Measurements from ENCODE around the gene CASQ2. TPM values are rescaled to one million over a fixed set of nuclear protein-coding genes. Genes with fewer than 3 reads are reported as not detected.
A peak's percentile ranks its signal among the peaks of the same experiment; 100 is the strongest.

CASQ2 gene
- 10 to 100 TPM in 3 of 5 donors, 1 to 10 TPM in 2; 7.0 to 41.4 (median 21.9) TPM for total RNA-seq
- 1 to 10 TPM in 2 of 3 donors, under 1 TPM in 1; 0.81 to 7.3 (median 2.0) TPM for polyA plus RNA-seq
- long read RNA-seq, donor 1, partial matches to known transcripts, result 0 of 1 reads
- long read RNA-seq, donor 1, other reads (novel, unspliced or antisense), result 0 of 1 reads
- long read RNA-seq, donor 2, result 0 reads
- long read RNA-seq, donor 3, partial matches to known transcripts, result 0 of 3 reads
- long read RNA-seq, donor 3, other reads (novel, unspliced or antisense), result 0 of 3 reads
- long read RNA-seq, donor 4, result 0 reads
- long read RNA-seq, donor 5, partial matches to known transcripts, result 0 of 2 reads
- long read RNA-seq, donor 5, other reads (novel, unspliced or antisense), result 0 of 2 reads
- long read RNA-seq, donor 6, result 0 reads
- long read RNA-seq, donor 7, result 0 reads
- long read RNA-seq, donor 8, partial matches to known transcripts, result 0 of 1 reads
- long read RNA-seq, donor 8, other reads (novel, unspliced or antisense), result 0 of 1 reads
- long read RNA-seq, donor 9, result 0 reads
- long read RNA-seq, donor 10, result 0 reads

DNA sequence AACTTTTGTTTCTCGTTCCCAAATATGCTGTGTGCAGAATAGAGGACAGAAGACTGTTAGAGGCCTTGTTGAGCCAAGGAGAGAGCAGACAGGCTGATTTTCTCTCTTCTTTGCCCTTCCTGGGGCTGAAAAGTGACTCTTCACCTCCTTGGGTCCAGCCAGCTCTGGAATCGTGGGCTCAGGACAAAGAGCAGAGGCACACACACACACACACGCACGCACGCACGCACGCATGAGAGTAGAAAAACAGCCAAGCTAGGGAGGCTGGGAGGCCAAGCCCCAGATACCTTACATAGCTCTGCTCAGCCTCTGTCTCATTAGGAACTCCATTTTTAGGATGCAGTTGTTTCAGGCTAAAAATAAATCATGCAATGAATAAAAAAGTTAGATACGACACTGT lies at the start of gene CASQ2:
TSS of gene CASQ2 (minus strand) at position 166 of the 400 bp plus-strand sequence. CDS start 173 bp downstream, outside the sequence.
- Histone ChIP-seq H3K4me1 (peaks cover 0 to 11% (median 9%) of the 10 kb centered on the region in 4 donors), H3K27me3 (no peaks in the 10 kb centered on the region), H3K27ac (peak within 1 kb of the TSS in 3 of 5 donors; percentile 59 to 88 (median 66)), H3K4me3 (peak within 1 kb of the TSS in 3 of 4 donors; percentile 16 to 30 (median 17)), H3K9me3 (no peaks in the 10 kb centered on the region), H3K36me3 (no peaks in the 10 kb centered on the region)
- intact Hi-C loops (cut with DNase I; ENCODE audit: low total_unique reads), result loop anchor here (5.0 to 10.0 kb wide), 2 partner anchors 54 to 156 kb away; no protein-coding TSS in a partner anchor
- TF ChIP-seq, protein P1, sequence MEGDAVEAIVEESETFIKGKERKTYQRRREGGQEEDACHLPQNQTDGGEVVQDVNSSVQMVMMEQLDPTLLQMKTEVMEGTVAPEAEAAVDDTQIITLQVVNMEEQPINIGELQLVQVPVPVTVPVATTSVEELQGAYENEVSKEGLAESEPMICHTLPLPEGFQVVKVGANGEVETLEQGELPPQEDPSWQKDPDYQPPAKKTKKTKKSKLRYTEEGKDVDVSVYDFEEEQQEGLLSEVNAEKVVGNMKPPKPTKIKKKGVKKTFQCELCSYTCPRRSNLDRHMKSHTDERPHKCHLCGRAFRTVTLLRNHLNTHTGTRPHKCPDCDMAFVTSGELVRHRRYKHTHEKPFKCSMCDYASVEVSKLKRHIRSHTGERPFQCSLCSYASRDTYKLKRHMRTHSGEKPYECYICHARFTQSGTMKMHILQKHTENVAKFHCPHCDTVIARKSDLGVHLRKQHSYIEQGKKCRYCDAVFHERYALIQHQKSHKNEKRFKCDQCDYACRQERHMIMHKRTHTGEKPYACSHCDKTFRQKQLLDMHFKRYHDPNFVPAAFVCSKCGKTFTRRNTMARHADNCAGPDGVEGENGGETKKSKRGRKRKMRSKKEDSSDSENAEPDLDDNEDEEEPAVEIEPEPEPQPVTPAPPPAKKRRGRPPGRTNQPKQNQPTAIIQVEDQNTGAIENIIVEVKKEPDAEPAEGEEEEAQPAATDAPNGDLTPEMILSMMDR (IDR thresholded peaks at IDR 0.05), result no peak
- peak in 1 of 4 donors; percentile 34 for TF ChIP-seq POLR2A (IDR thresholded peaks at IDR 0.05)
- peak in 2 of 3 donors; percentile 29 to 48 for TF ChIP-seq POLR2AphosphoS5 (IDR thresholded peaks at IDR 0.05)
- TF ChIP-seq EP300 (IDR thresholded peaks at IDR 0.05), result no peak
- no peak for DNase-seq
- WGBS, 5 donors, result 63 to 84% (median 77%) methylated on average over 8 of the region's 8 CpGs

DNA sequence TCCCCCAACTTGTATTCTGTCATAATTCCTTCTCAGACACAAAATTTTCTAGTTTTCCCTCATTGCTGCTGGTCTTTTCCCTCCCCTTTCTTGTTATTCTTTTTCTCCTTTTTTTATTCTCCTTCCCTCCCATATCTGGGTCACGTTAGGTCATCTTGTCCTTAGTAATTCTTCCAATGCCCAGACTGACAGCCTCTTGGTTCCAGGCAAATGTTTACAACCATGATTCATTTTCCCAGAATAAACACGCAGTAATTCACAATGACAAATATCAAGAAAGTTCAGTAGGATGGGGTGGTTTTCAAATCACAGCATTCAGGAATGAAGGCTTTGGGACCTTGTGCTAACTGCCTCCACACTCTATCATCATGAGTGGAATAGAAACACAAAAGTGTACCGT lies 47.2 kb upstream of the CASQ2 start:
- no peak overlapping the region for H3K4me3 ChIP-seq
- no peaks in the 10 kb centered on the region for H3K27me3 ChIP-seq
- H3K4me1 ChIP-seq, result peaks cover 13 to 28% (median 22%) of the 10 kb centered on the region in 4 donors
- no peaks in the 10 kb centered on the region for H3K36me3 ChIP-seq
- no peak for DNase-seq
- 16 to 35% (median 27%) methylated on average over 3 of the region's 3 CpGs for WGBS, 5 donors
- TF ChIP-seq POLR2A (IDR thresholded peaks at IDR 0.05) (no peak), EP300 (IDR thresholded peaks at IDR 0.05) (no peak), POLR2AphosphoS5 (IDR thresholded peaks at IDR 0.05) (no peak)
- TF ChIP-seq, protein P1 (IDR thresholded peaks at IDR 0.05), result no peak
- intact Hi-C loops (cut with DNase I; ENCODE audit: low total_unique reads), result no loop called here
- no peaks in the 10 kb centered on the region for H3K9me3 ChIP-seq
- H3K27ac ChIP-seq, result peak overlapping the region in 2 of 5 donors; percentile 34 to 38

DNA sequence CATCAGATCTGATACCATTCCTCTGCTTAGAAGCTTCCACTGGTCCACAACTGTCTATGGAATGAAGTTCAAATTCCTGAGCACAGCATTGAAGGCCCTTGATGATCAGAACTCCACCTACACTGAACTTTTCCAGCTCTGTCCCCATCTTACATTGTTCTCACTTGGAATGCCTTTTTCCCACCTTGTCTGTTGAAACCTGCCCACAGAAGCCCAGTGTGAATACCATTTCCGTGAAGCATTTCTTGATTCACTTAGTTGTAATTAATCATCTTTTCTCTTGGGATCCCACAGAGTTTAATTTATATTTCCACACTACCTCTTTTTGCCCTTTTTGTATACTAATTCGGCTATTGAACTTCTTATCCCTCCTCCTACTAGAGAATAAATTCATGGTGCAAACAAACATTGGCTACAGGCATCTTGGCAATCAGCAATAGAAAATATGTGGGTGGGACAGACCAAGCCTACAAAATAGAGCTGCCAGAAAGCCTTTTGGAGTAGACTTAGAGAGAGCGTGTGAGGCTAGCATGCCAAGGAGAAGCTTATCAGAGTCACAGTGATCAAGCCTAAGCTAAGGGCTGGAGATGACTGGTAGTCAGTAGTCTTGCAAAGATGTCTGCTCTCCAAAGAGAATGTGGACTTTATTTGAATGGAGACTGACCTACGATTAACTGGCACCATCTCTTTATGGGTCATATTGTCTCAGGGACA lies 46.3 kb upstream of the CASQ2 start:
- TF ChIP-seq, protein P1 (IDR thresholded peaks at IDR 0.05), result no peak
- no peak for TF ChIP-seq EP300 (IDR thresholded peaks at IDR 0.05)
- TF ChIP-seq POLR2AphosphoS5 (IDR thresholded peaks at IDR 0.05), result peak in 2 of 3 donors; percentile 28 to 53
- H3K4me3 ChIP-seq, result no peak overlapping the region
- H3K4me1 ChIP-seq, result peaks cover 18 to 37% (median 29%) of the 10 kb centered on the region in 4 donors
- no peaks in the 10 kb centered on the region for H3K9me3 ChIP-seq
- no peaks in the 10 kb centered on the region for H3K27me3 ChIP-seq
- intact Hi-C loops (cut with DNase I; ENCODE audit: low total_unique reads), result no loop called here
- 24 to 48% (median 36%) methylated on average over 4 of the region's 4 CpGs for WGBS, 5 donors
- H3K36me3 ChIP-seq, result no peaks in the 10 kb centered on the region
- peak overlapping the region in 2 of 5 donors; percentile 34 to 38 for H3K27ac ChIP-seq
- DNase-seq, result peak in 1 of 2 donors; percentile 31

DNA sequence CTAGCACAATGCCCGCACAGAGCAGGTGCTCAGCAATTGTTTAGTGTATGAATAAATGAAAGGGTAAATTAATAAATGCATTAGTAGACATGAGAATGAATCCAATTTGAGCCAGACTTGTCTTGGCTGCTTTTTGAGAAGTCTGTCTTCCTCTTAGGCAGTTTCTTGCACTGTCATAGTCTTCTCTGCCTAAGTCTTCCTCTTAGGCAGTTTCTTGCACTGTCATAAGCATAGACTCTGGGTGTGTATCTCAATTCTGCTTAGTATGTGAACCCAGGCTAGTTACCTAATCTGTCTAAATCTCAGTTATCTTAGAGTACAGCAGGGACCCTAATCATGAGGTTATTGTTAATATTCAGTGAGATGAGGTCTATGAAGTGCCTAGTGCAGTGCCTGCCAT lies 45.2 kb upstream of the CASQ2 start:
- H3K9me3 ChIP-seq, result no peaks in the 10 kb centered on the region
- H3K27ac ChIP-seq, result no peak overlapping the region
- intact Hi-C loops (cut with DNase I; ENCODE audit: low total_unique reads), result no loop called here
- H3K4me1 ChIP-seq, result peaks cover 18 to 47% (median 29%) of the 10 kb centered on the region in 4 donors
- WGBS, 5 donors, result 90 to 97% (median 94%) methylated on average over 1 of the region's 1 CpG
- no peaks in the 10 kb centered on the region for H3K36me3 ChIP-seq
- no peak for DNase-seq
- no peak for TF ChIP-seq EP300 (IDR thresholded peaks at IDR 0.05)
- TF ChIP-seq POLR2A (IDR thresholded peaks at IDR 0.05), result no peak
- no peak for TF ChIP-seq POLR2AphosphoS5 (IDR thresholded peaks at IDR 0.05)
- TF ChIP-seq, protein P1 (IDR thresholded peaks at IDR 0.05), result no peak
- no peak overlapping the region for H3K4me3 ChIP-seq
- no peaks in the 10 kb centered on the region for H3K27me3 ChIP-seq
